DOHH2 (cell line): Measurements from ENCODE around the gene ZNF205.

Source experiments
- H3F3A ChIP-seq: fragments of 200-600 bp; sonication (generic), shearing (Covaris generic); 2 replicates; pipeline ENCODE4 v1.6.0; 2016; ENCODE audit warnings: antibody characterized with exemption, mild to moderate bottlenecking; ENCODE audit not compliant: control insufficient read depth, insufficient read depth
- H3K27ac ChIP-seq: fragments of 200-600 bp; sonication (generic); 2 replicates; pipeline ENCODE4 v1.5.1; 2014; ENCODE audit warnings: low read depth, mild to moderate bottlenecking, low read length, moderate library complexity
- H3K27me3 ChIP-seq: fragments of 200-600 bp; sonication (generic); 2 replicates; pipeline ENCODE4 v1.6.1; 2014; ENCODE audit warnings: mild to moderate bottlenecking, low read length, mixed read lengths; ENCODE audit not compliant: control insufficient read depth
- H3K36me3 ChIP-seq: fragments of 200-600 bp; sonication (generic); 2 replicates; pipeline ENCODE4 v1.6.1; 2014; ENCODE audit warnings: mild to moderate bottlenecking, low read length, moderate library complexity, mixed read lengths; ENCODE audit not compliant: control insufficient read depth
- H3K4me1 ChIP-seq: fragments of 200-600 bp; sonication (generic); 2 replicates; pipeline ENCODE4 v1.6.1; 2014; ENCODE audit warnings: mild to moderate bottlenecking, low read length, mixed read lengths; ENCODE audit not compliant: control insufficient read depth
- H3K4me2 ChIP-seq: fragments of 200-600 bp; sonication (generic); 2 replicates; pipeline ENCODE4 v1.6.0; 2014; ENCODE audit warnings: mild to moderate bottlenecking, low read length, moderate library complexity
- H3K4me3 ChIP-seq: fragments of 200-600 bp; sonication (generic); 2 replicates; pipeline ENCODE4 v1.5.1; 2014; ENCODE audit warnings: mild to moderate bottlenecking, low read length, mixed read lengths
- H3K79me2 ChIP-seq: fragments of 200-600 bp; sonication (generic); 2 replicates; pipeline ENCODE4 v1.6.1; 2014; ENCODE audit warnings: mild to moderate bottlenecking, low read length, mixed read lengths; ENCODE audit not compliant: control insufficient read depth
- H3K9me2 ChIP-seq: fragments of 200-600 bp; sonication (generic); replicated peaks from 2 replicates; pipeline ENCODE4 v1.6.1; 2014; ENCODE audit warnings: mild to moderate bottlenecking, low read length, mixed read lengths; ENCODE audit not compliant: control insufficient read depth
- H3K9me3 ChIP-seq: fragments of 200-600 bp; sonication (generic); 2 replicates; pipeline ENCODE4 v1.6.1; 2014; ENCODE audit warnings: antibody characterized with exemption, low read length, mixed read lengths; ENCODE audit not compliant: control insufficient read depth, insufficient read depth
- H4K20me1 ChIP-seq: fragments of 200-600 bp; sonication (generic); 2 replicates; pipeline ENCODE4 v1.6.0; 2014; ENCODE audit warnings: low read depth, mild to moderate bottlenecking, antibody characterized with exemption, low read length, moderate library complexity; ENCODE audit not compliant: control insufficient read depth, insufficient read depth
- EZH2phosphoT487 ChIP-seq: fragments of 200-600 bp; sonication (generic); IDR thresholded peaks from 2 replicates; pipeline ENCODE4 v1.6.1; 2017; ENCODE audit warnings: borderline replicate concordance, mild to moderate bottlenecking, antibody characterized with exemption, low read length, moderate library complexity, mixed read lengths
- TF ChIP-seq, protein P1 (sequence below): fragments of 200-600 bp; sonication (generic); IDR thresholded peaks from one replicate; pipeline ENCODE4 v1.5.1; 2014; ENCODE audit warnings: antibody characterized with exemption, mild to moderate bottlenecking, low read depth, low read length; ENCODE audit not compliant: poor library complexity, severe bottlenecking

Gene ZNF205

DNA sequence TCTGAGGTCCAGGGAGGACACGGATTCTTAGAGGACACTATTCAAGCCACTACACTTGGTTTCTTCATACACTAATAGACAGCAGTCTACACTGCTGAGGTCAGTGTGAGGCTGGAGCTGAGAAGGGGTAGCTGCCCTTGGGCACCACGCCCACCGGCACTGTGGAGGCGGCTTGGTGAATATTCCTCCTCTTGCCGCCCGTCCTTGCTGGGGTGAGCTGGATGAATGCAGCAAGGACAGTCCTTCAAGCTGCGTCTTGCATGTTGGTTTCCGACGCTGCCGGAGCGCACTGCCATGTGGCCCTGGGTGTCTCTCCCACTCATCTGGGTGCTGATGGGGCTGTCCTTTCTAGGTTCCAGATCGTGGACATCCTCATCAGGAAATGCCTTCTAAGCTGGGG is 2.6 kb downstream of the ZNF205 start:
- Histone ChIP-seq H3K4me3 (no peak overlapping the region), H3K27me3 (peaks cover 30% of the 10 kb centered on the region)
- TF ChIP-seq, protein P1, sequence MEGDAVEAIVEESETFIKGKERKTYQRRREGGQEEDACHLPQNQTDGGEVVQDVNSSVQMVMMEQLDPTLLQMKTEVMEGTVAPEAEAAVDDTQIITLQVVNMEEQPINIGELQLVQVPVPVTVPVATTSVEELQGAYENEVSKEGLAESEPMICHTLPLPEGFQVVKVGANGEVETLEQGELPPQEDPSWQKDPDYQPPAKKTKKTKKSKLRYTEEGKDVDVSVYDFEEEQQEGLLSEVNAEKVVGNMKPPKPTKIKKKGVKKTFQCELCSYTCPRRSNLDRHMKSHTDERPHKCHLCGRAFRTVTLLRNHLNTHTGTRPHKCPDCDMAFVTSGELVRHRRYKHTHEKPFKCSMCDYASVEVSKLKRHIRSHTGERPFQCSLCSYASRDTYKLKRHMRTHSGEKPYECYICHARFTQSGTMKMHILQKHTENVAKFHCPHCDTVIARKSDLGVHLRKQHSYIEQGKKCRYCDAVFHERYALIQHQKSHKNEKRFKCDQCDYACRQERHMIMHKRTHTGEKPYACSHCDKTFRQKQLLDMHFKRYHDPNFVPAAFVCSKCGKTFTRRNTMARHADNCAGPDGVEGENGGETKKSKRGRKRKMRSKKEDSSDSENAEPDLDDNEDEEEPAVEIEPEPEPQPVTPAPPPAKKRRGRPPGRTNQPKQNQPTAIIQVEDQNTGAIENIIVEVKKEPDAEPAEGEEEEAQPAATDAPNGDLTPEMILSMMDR = no peak
- TF ChIP-seq EZH2phosphoT487 = no peak

DNA sequence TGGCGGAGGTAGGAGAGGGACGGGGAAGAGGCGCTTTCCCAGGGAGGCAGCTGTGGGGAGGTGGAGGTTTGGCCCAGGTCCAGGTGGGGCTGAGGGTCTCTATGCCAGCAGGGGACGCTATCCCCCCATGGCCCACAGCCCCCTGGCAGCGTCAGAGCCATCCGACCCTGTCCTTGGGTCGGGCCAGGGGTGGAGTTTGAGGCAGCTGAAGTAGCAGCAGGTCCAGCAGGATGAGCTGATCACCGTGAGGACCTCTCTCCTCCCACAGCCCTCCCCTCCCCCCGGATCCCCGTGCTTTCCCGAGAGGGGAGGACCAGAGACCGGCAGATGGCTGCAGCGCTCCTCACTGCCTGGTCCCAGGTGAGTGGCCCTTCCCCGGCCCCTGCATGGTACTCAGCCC is 3.2 kb downstream of the ZNF205 start:
- Histone ChIP-seq H3K4me2 (no peak overlapping the region), H3K79me2 (no peaks in the 10 kb centered on the region), H3K27ac (no peak overlapping the region), H4K20me1 (no peaks in the 10 kb centered on the region), H3K9me2 (no peaks in the 10 kb centered on the region), H3K36me3 (no peaks in the 10 kb centered on the region), H3K4me1 (no peaks in the 10 kb centered on the region), H3F3A (no peaks in the 10 kb centered on the region), H3K9me3 (no peaks in the 10 kb centered on the region), H3K27me3 (peaks cover 30% of the 10 kb centered on the region), H3K4me3 (no peak overlapping the region)
- TF ChIP-seq, protein P1 = peak; percentile 50
- TF ChIP-seq EZH2phosphoT487 = no peak

More for the DNA sequence above, 2.6 kb downstream of the ZNF205 start:
- H3K9me3 ChIP-seq = no peaks in the 10 kb centered on the region
- H3K79me2 ChIP-seq = no peaks in the 10 kb centered on the region
- H3K4me1 ChIP-seq = no peaks in the 10 kb centered on the region
- no peaks in the 10 kb centered on the region for H4K20me1 ChIP-seq
- H3K36me3 ChIP-seq = no peaks in the 10 kb centered on the region
- H3F3A ChIP-seq = no peaks in the 10 kb centered on the region
- H3K4me2 ChIP-seq = no peak overlapping the region
- H3K9me2 ChIP-seq = no peaks in the 10 kb centered on the region
- no peak overlapping the region for H3K27ac ChIP-seq

DNA sequence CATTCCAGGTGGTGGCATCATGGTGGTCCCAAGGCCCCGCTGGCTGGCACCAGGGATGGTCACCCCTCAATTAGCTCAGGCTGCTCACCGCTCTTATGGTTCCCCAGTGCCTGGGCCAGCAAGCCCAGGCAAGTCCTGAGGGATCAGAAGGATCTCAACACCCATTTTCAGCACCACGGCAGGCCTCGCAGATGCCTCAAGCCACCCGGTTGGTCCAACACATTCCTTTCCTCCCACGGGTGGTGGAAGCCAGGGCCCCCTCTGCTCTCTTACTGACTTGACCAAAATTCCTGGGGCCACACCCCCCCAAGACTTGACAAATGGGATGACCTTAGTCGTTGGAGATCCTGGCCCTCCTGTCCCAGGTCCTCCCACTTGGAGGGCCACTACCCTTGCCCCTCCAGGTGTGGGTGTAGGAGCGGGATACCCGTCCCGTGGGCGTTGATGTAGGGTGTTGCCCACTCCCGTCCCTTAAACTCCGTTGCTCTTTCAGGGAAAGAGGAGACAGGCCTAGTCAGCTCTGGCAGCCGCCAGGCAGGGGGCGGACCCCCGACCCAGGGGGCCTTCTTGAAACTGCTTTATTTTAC is 5.9 kb downstream of the ZNF205 start:
- Histone ChIP-seq H3K27ac (no peak overlapping the region), H3K9me2 (no peaks in the 10 kb centered on the region), H3K36me3 (no peaks in the 10 kb centered on the region), H3K4me1 (peaks cover 3% of the 10 kb centered on the region), H4K20me1 (no peaks in the 10 kb centered on the region), H3K9me3 (no peaks in the 10 kb centered on the region), H3K79me2 (no peaks in the 10 kb centered on the region), H3F3A (no peaks in the 10 kb centered on the region), H3K4me2 (no peak overlapping the region), H3K27me3 (peaks cover 18% of the 10 kb centered on the region), H3K4me3 (no peak overlapping the region)
- TF ChIP-seq, protein P1 = no peak
- TF ChIP-seq EZH2phosphoT487 = no peak
